Stomach (tissue), 9 donors: ENCODE data around the gene CRYBA1. TPM values are rescaled to one million over a fixed set of nuclear protein-coding genes. Genes with fewer than 3 reads are reported as not detected.

Experiments
- DNase-seq, 2 donors: peaks; one replicate each; pipeline versions ENCODE4 v3.0.0 to v3.0.0-alpha.2; 2013 to 2019
- H3K27ac ChIP-seq, 5 donors: fragments of 200-600 bp in 4 of 5; sonication (generic) in 4 of 5; one replicate each; pipeline ENCODE4 v1.5.1; 2013 to 2019; ENCODE audit warnings: mild to moderate bottlenecking in 1 of 5, moderate library complexity in 1 of 5
- H3K27me3 ChIP-seq, 3 donors: fragments of 200-600 bp; sonication (generic); one replicate each; pipeline ENCODE4 v1.5.1; 2017 to 2019; ENCODE audit warnings: mixed run types in 1 of 3
- H3K36me3 ChIP-seq, 4 donors: fragments of 200-600 bp; sonication (generic); 1 replicate in 3 of 4; 2 replicates in 1 of 4; pipeline ENCODE4 v1.5.1; 2016 to 2019
- H3K4me1 ChIP-seq, 4 donors: fragments of 200-600 bp; sonication (generic); one replicate each; pipeline ENCODE4 v1.5.1; 2016 to 2019
- H3K4me3 ChIP-seq, 4 donors: fragments of 200-600 bp; sonication (generic) in 3 of 4; one replicate each; pipeline ENCODE4 v1.5.1; 2016 to 2019; ENCODE audit warnings: mild to moderate bottlenecking in 1 of 4
- H3K9me3 ChIP-seq, 4 donors: fragments of 200-600 bp; sonication (generic); one replicate each; pipeline ENCODE4 v1.5.1; 2016 to 2019
- EP300 ChIP-seq: sonication (generic); formaldehyde crosslinking; IDR thresholded peaks from one replicate; pipeline ENCODE4 v1.6.1; 2017; ENCODE audit warnings: antibody characterized with exemption
- POLR2A ChIP-seq, 4 donors: fragments of 450-650 bp; IDR thresholded peaks; one replicate each; pipeline ENCODE4 v1.6.1; 2016; ENCODE audit warnings: antibody characterized with exemption in 4 of 4, control low read depth in 2 of 4, mild to moderate bottlenecking in 1 of 4, moderate library complexity in 1 of 4
- POLR2AphosphoS5 ChIP-seq, 3 donors: sonication (generic); formaldehyde crosslinking; IDR thresholded peaks; one replicate each; pipeline ENCODE4 v1.6.1; 2016; ENCODE audit warnings: antibody characterized with exemption in 3 of 3
- WGBS, 5 donors: extraction: QIAGEN DNeasy Blood & Tissue Kit in 3 of 5; methylation state at CpG; one replicate each; pipeline versions ENCODE4 v1.1.5 to v1.1.7; 2013 to 2018; 5-methylcytosine and 5-hydroxymethylcytosine counted together
- intact Hi-C: fragments of 100-400 bp; cut with DNase I; formaldehyde crosslinking; loops from one replicate; pipeline ENCODE4 v1.15.1; 2023; ENCODE audit warnings: low total_unique reads
- polyA plus RNA-seq, 3 donors: library from polyadenylated mRNA; stranded (reverse); fragments of 200-250 nt; gene quantifications; one replicate each; pipeline ENCODE4 v1.2.3, GENCODE V29; 2013
- total RNA-seq, 5 donors: library from RNA; depleted of rRNA; stranded (reverse); fragments of >200 nt; gene quantifications; one replicate each; pipeline versions ENCODE4 v1.1.0 to v1.2.3, GENCODE V29; 2014 to 2016
- TF ChIP-seq, protein P1 (sequence below), 7 experiments: fragments of 450-650 bp in 4 of 7; fragments of 200-600 bp in 3 of 7; sonication (generic) in 3 of 7; IDR thresholded peaks; one replicate each; pipeline ENCODE4 v1.5.1; 2016 to 2019; ENCODE audit warnings: antibody characterized with exemption in 7 of 7, control low read depth in 2 of 7, mild to moderate bottlenecking in 1 of 7
- donor health status: healthy with polysubstance abuse.
- donor health status: Bipolar disorder and iron deficiency.
- donor health status: healthy.

CRYBA1 gene
- total and polyA plus RNA-seq, 8 donors = not detected

DNA sequence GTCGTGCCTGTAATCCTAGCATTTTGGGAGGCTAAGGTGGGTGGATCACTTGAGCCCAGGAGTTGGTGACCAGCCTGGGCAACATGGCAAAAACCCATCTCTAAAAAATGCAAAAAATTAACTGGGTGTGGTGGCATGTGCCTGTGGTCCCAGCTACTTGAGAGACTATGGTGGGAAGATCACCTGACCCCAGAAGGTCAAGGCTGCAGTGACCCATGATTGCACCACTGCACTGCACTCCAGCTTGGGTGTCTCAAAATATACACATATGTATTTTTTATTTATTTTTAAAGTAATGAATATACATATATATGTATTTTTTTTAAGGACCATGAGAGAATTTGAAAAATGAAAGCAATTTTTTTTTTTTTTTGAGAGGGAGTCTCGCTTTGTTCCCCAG lies 52.4 kb downstream of the CRYBA1 start:
- H3K27me3 ChIP-seq = no peaks in the 10 kb centered on the region
- H3K36me3 ChIP-seq = no peaks in the 10 kb centered on the region
- peaks cover 0 to 8% (median 0%) of the 10 kb centered on the region in 4 donors for H3K4me1 ChIP-seq
- WGBS, 5 donors = 91 to 100% (median 96%) methylated on average over 2 of the region's 2 CpGs
- H3K4me3 ChIP-seq = no peak overlapping the region
- no peak for DNase-seq
- no peak overlapping the region for H3K27ac ChIP-seq
- TF ChIP-seq POLR2AphosphoS5 (IDR thresholded peaks at IDR 0.05) = no peak
- TF ChIP-seq EP300 = no peak
- TF ChIP-seq, protein P1, sequence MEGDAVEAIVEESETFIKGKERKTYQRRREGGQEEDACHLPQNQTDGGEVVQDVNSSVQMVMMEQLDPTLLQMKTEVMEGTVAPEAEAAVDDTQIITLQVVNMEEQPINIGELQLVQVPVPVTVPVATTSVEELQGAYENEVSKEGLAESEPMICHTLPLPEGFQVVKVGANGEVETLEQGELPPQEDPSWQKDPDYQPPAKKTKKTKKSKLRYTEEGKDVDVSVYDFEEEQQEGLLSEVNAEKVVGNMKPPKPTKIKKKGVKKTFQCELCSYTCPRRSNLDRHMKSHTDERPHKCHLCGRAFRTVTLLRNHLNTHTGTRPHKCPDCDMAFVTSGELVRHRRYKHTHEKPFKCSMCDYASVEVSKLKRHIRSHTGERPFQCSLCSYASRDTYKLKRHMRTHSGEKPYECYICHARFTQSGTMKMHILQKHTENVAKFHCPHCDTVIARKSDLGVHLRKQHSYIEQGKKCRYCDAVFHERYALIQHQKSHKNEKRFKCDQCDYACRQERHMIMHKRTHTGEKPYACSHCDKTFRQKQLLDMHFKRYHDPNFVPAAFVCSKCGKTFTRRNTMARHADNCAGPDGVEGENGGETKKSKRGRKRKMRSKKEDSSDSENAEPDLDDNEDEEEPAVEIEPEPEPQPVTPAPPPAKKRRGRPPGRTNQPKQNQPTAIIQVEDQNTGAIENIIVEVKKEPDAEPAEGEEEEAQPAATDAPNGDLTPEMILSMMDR (IDR thresholded peaks at IDR 0.05) = no peak
- no peak for TF ChIP-seq POLR2A (IDR thresholded peaks at IDR 0.05)
- no peaks in the 10 kb centered on the region for H3K9me3 ChIP-seq
- intact Hi-C loops = no loop called here

DNA sequence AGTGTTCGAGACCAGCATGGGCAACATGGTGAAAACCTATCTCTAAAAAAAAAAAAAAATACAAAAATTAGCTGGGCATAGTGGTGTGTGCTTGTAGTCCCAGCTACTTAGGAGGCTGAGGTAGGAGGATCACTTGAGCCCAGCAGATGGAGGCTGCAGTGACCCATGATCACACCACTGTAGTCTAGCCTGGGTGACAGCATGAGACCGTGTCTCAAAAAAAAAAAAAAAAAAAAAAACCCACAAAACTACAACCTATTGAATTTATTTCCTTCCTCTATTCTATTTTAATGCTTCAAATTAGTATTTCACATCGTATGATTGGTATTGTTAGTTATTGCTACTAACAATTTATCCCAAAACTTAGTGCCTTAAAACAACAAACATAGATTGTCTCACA lies 56.7 kb downstream of the CRYBA1 start:
- TF ChIP-seq POLR2AphosphoS5 (IDR thresholded peaks at IDR 0.05) (no peak), POLR2A (IDR thresholded peaks at IDR 0.05) (no peak)
- TF ChIP-seq, protein P1 (IDR thresholded peaks at IDR 0.05) = no peak
- 63 to 86% (median 81%) methylated on average over 3 of the region's 3 CpGs for WGBS, 5 donors
- no peak overlapping the region for H3K27ac ChIP-seq
- no peaks in the 10 kb centered on the region for H3K36me3 ChIP-seq
- H3K27me3 ChIP-seq = peaks cover 0 to 10% (median 0%) of the 10 kb centered on the region in 3 donors
- H3K4me3 ChIP-seq = no peak overlapping the region
- no peak for DNase-seq
- intact Hi-C loops = no loop called here
- no peaks in the 10 kb centered on the region for H3K4me1 ChIP-seq
- H3K9me3 ChIP-seq = no peaks in the 10 kb centered on the region

Other genes with a start within 250 kb of the CRYBA1 start
- 10 to 100 TPM in 1 of 5 donors, 1 to 10 TPM in 1, under 1 TPM in 2, not detected in 1; under 0.01 to 21.4 (median 1.4) TPM for gene SEZ6, start 240.8 kb upstream of the CRYBA1 start, total RNA-seq
- under 1 TPM in 2 of 3 donors, not detected in 1; 0.05 to 0.19 TPM for gene SEZ6, start 240.8 kb upstream of the CRYBA1 start, polyA plus RNA-seq
- gene PIPOX, start 203.7 kb upstream of the CRYBA1 start, total RNA-seq = 10 to 100 TPM in 1 of 5 donors, 1 to 10 TPM in 3, not detected in 1; 1.8 to 13.8 (median 5.2) TPM
- gene PIPOX, start 203.7 kb upstream of the CRYBA1 start, polyA plus RNA-seq = under 1 TPM; 0.31 to 0.70 (median 0.50) TPM
- gene MYO18A, start 66.5 kb upstream of the CRYBA1 start, total RNA-seq = 100 to 1,000 TPM in 3 of 5 donors, 10 to 100 TPM in 2; 42.8 to 305 (median 121) TPM
- gene MYO18A, start 66.5 kb upstream of the CRYBA1 start, polyA plus RNA-seq = 10 to 100 TPM; 16.5 to 30.3 (median 28.2) TPM
- 100 to 1,000 TPM in 1 of 5 donors, 10 to 100 TPM in 4; 22.0 to 151 (median 39.7) TPM for gene NUFIP2, start 47.3 kb downstream of the CRYBA1 start, total RNA-seq
- 1 to 10 TPM; 5.6 to 6.9 (median 6.1) TPM for gene NUFIP2, start 47.3 kb downstream of the CRYBA1 start, polyA plus RNA-seq
- gene TAOK1, start 143.5 kb downstream of the CRYBA1 start, total RNA-seq = 100 to 1,000 TPM in 2 of 5 donors, 10 to 100 TPM in 3; 39.3 to 230 (median 56.0) TPM
- 1 to 10 TPM; 4.4 to 6.4 (median 5.7) TPM for gene TAOK1, start 143.5 kb downstream of the CRYBA1 start, polyA plus RNA-seq